HepG2 (cell line): ENCODE measurements around the gene ZKSCAN1. TPM values are rescaled to one million over a fixed set of nuclear protein-coding genes. Genes with fewer than 3 reads are reported as not detected.
A peak's percentile ranks its signal among the peaks of the same experiment; 100 is the strongest.

Experiments used
- ASH2L ChIP-seq: fragments of 300-600, 200-600 bp; sonication (generic); IDR thresholded peaks from 2 replicates; pipeline ENCODE4 v1.7.0; 2017; ENCODE audit warnings: low read depth, mild to moderate bottlenecking, moderate library complexity, mixed read lengths, low read length; ENCODE audit not compliant: insufficient read length
- BCLAF1 ChIP-seq: fragments of 450-650 bp; IDR thresholded peaks from 2 replicates; pipeline ENCODE4 v1.6.1; 2017; ENCODE audit warnings: mild to moderate bottlenecking
- CBX2 ChIP-seq, 2 experiments: fragments of 200-600 bp in 1 of 2; sonication (generic); formaldehyde crosslinking in 1 of 2; IDR thresholded peaks; 2 replicates each; pipeline versions ENCODE4 v1.7.0 to v1.8.1; 2018 to 2022; ENCODE audit warnings: low read depth in 2 of 2, low read length in 1 of 2, mild to moderate bottlenecking in 1 of 2, missing genetic modification reagents in 1 of 2
- CERS6 ChIP-seq: sonication (generic); formaldehyde crosslinking; IDR thresholded peaks from 2 replicates; pipeline ENCODE4 v1.5.0; 2020; ENCODE audit warnings: missing genetic modification reagents
- DNMT3B ChIP-seq: conservative IDR thresholded peaks from 2 replicates; pipeline ENCODE4 v1.6.1; 2016; ENCODE audit warnings: missing biosample characterization, control low read depth
- ELF1 ChIP-seq: sonication (generic); formaldehyde crosslinking; IDR thresholded peaks from 2 replicates; pipeline ENCODE4 v1.4.0; 2020; ENCODE audit warnings: missing genetic modification reagents
- FUBP1 ChIP-seq: sonication (generic); formaldehyde crosslinking; IDR thresholded peaks from 2 replicates; pipeline ENCODE4 v1.5.1; 2020; ENCODE audit warnings: missing genetic modification reagents, mild to moderate bottlenecking, borderline replicate concordance
- HNRNPLL ChIP-seq: fragments of 200-400 bp; formaldehyde crosslinking; IDR thresholded peaks from 2 replicates; pipeline ENCODE4 v1.6.1; 2017; ENCODE audit warnings: mild to moderate bottlenecking, low read depth, low read length; ENCODE audit not compliant: poor library complexity, severe bottlenecking
- MED8 ChIP-seq: sonication (generic); formaldehyde crosslinking; IDR thresholded peaks from 2 replicates; pipeline ENCODE4 v1.8.1; 2023; ENCODE audit warnings: mild to moderate bottlenecking, missing genetic modification reagents; ENCODE audit not compliant: insufficient replicate concordance
- MIER2 ChIP-seq: IDR thresholded peaks from 2 replicates; pipeline ENCODE4 v1.6.1; 2016; ENCODE audit warnings: missing biosample characterization, missing genetic modification reagents
- RAD21 ChIP-seq: fragments of 450-650 bp; formaldehyde crosslinking; IDR thresholded peaks from 2 replicates; pipeline ENCODE4 v1.5.0; 2020; ENCODE audit warnings: mild to moderate bottlenecking
- RBAK ChIP-seq: sonication (generic); formaldehyde crosslinking; IDR thresholded peaks from 2 replicates; pipeline ENCODE4 v1.5.1; 2020; ENCODE audit warnings: mild to moderate bottlenecking, missing genetic modification reagents
- SKIL ChIP-seq: sonication (generic); formaldehyde crosslinking; IDR thresholded peaks from 2 replicates; pipeline ENCODE4 v1.8.0; 2022; ENCODE audit warnings: missing genetic modification reagents, mild to moderate bottlenecking, moderate library complexity, borderline replicate concordance
- TCF7 ChIP-seq: sonication (generic); IDR thresholded peaks from 2 replicates; pipeline ENCODE4 v1.6.1; 2016; ENCODE audit warnings: antibody characterized with exemption, low read depth
- TFDP1 ChIP-seq: IDR thresholded peaks from 2 replicates; pipeline ENCODE4 v1.6.1; 2016; ENCODE audit warnings: missing compliant biosample characterization, missing genetic modification reagents, borderline replicate concordance
- ZBTB14 ChIP-seq: sonication (generic); formaldehyde crosslinking; IDR thresholded peaks from 2 replicates; pipeline ENCODE4 v1.4.0; 2020; ENCODE audit warnings: missing genetic modification reagents
- ZFP82 ChIP-seq: sonication (generic); formaldehyde crosslinking; IDR thresholded peaks from 2 replicates; pipeline ENCODE4 v1.5.1; 2020; ENCODE audit warnings: mild to moderate bottlenecking, missing genetic modification reagents, borderline replicate concordance
- ZNF143 ChIP-seq: sonication (generic); formaldehyde crosslinking; IDR thresholded peaks from 2 replicates; pipeline ENCODE4 v1.4.0; 2020; ENCODE audit warnings: missing genetic modification reagents
- ZNF160 ChIP-seq: sonication (generic); formaldehyde crosslinking; IDR thresholded peaks from 2 replicates; pipeline ENCODE4 v1.8.0; 2022; ENCODE audit warnings: mild to moderate bottlenecking, inconsistent platforms, missing genetic modification reagents
- ZNF557 ChIP-seq: sonication (generic); formaldehyde crosslinking; IDR thresholded peaks from 2 replicates; pipeline ENCODE4 v1.4.0; 2020; ENCODE audit warnings: missing genetic modification reagents
- polyA plus RNA-seq, 8 experiments: library from polyadenylated mRNA; depleted of rRNA in 3 of 8; stranded (reverse) in 7 of 8; unstranded in 1 of 8; fragments of >200 nt; fragmentation: Illumina TruSeq in 4 of 8; extraction: Trizol in 4 of 8; gene quantifications; 2 replicates each; pipeline versions ENCODE4 v1.2.1 to v1.2.3, GENCODE V29; 2011 to 2016; ENCODE audit warnings: low read depth in 4 of 8, missing spikeins in 1 of 8, mixed read lengths in 1 of 8; ENCODE audit not compliant: insufficient read depth in 1 of 8
- total RNA-seq, 5 experiments: library from RNA; depleted of rRNA; stranded (reverse); fragments of >200 nt; fragmentation: Illumina TruSeq; extraction: Trizol; gene quantifications; 2 replicates each; pipeline ENCODE4 v1.2.3, GENCODE V29; 2016; ENCODE audit warnings: low read depth in 1 of 5

ZKSCAN1 gene
- total and polyA plus RNA-seq, 2 of the 13 experiments (the other 11 are each of a cell fraction or from before 2014, with no cell fraction given): 46.4 to 60.6 TPM

GRCh38 chr7:100079024-100079560 is 63.7 kb downstream of the ZKSCAN1 start (continued):
- no peak for TF ChIP-seq ZNF160
- no peak for TF ChIP-seq ZFP82
- no peak for TF ChIP-seq SKIL (CRISPR knock-in tag)
- no peak for TF ChIP-seq CBX2 (IDR thresholded peaks at IDR 0.05; ENCODE audit: low read depth, low read length)
- no peak for TF ChIP-seq CBX2 (CRISPR knock-in tag; IDR thresholded peaks at IDR 0.05; ENCODE audit: low read depth)
- no peak for TF ChIP-seq RBAK
- TF ChIP-seq ZNF143 (CRISPR knock-in tag): no peak
- no peak for TF ChIP-seq BCLAF1
- TF ChIP-seq CERS6: no peak
- no peak for TF ChIP-seq TCF7
- TF ChIP-seq MIER2 (CRISPR knock-in tag): no peak
- TF ChIP-seq HNRNPLL: no peak
- TF ChIP-seq ZBTB14 (CRISPR knock-in tag): no peak
- no peak for TF ChIP-seq RAD21 (CRISPR knock-in tag)
- TF ChIP-seq FUBP1 (CRISPR knock-in tag): no peak
- TF ChIP-seq ZNF557: no peak
- TF ChIP-seq ASH2L: peak; percentile 64
- TF ChIP-seq MED8 (CRISPR knock-in tag): no peak
- TF ChIP-seq ELF1 (CRISPR knock-in tag): no peak
- no peak for TF ChIP-seq TFDP1 (CRISPR knock-in tag)
- TF ChIP-seq DNMT3B: no peak
